Endothelial cell of umbilical vein (primary cell): Measurements from ENCODE around the gene SLC29A3.

Experiments
- CTCF ChIP-seq, 2 donors: IDR thresholded peaks; 1 replicate in 1 of 2; 2 replicates in 1 of 2; pipeline ENCODE4 v1.5.1; 2011; ENCODE audit warnings: low read length in 2 of 2, mild to moderate bottlenecking in 2 of 2, moderate library complexity in 2 of 2, control low read depth in 1 of 2, inconsistent platforms in 1 of 2, low read depth in 1 of 2; ENCODE audit not compliant: insufficient read depth in 1 of 2; ENCODE audit errors: extremely low read depth in 1 of 2
- EZH2 ChIP-seq: IDR thresholded peaks from 2 replicates; pipeline ENCODE4 v1.6.1; 2012; ENCODE audit warnings: borderline replicate concordance, low read depth, mild to moderate bottlenecking, moderate library complexity, low read length, inconsistent platforms; ENCODE audit not compliant: severe bottlenecking
- FOS ChIP-seq: IDR thresholded peaks from 2 replicates; pipeline ENCODE4 v1.6.1; 2011; ENCODE audit warnings: mild to moderate bottlenecking, low read length, moderate library complexity, borderline replicate concordance; ENCODE audit not compliant: insufficient read depth
- GATA2 ChIP-seq: IDR thresholded peaks from 2 replicates; pipeline ENCODE4 v1.7.0; 2011; ENCODE audit warnings: low read depth, mild to moderate bottlenecking, moderate library complexity, mixed read lengths, low read length; ENCODE audit not compliant: insufficient read length, insufficient read depth
- JUN ChIP-seq: IDR thresholded peaks from 2 replicates; pipeline ENCODE4 v1.6.1; 2011; ENCODE audit warnings: borderline replicate concordance, low read depth; ENCODE audit not compliant: insufficient read length, insufficient read depth
- MYC ChIP-seq: IDR thresholded peaks from one replicate; pipeline ENCODE4 v1.6.1; 2011; ENCODE audit warnings: mild to moderate bottlenecking, low read depth, low read length
- POLR2A ChIP-seq: IDR thresholded peaks from 2 replicates; pipeline ENCODE4 v1.6.1; 2012; ENCODE audit warnings: low read depth, mild to moderate bottlenecking, control low read depth, low read length
- POLR2AphosphoS5 ChIP-seq: IDR thresholded peaks from 2 replicates; pipeline ENCODE4 v1.6.1; 2012; ENCODE audit warnings: low read depth, mild to moderate bottlenecking, control low read depth, low read length, moderate library complexity; ENCODE audit not compliant: insufficient read depth
- TF ChIP-seq, protein P1 (sequence below): IDR thresholded peaks from 2 replicates; pipeline ENCODE4 v1.6.1; 2011; ENCODE audit not compliant: insufficient read depth, insufficient read length

GRCh38 chr10:71344993-71345480, 26.0 kb downstream of the SLC29A3 start:
- no peak for TF ChIP-seq CTCF (IDR thresholded peaks at IDR 0.05; ENCODE audit: extremely low read depth in 1 of 2, insufficient read depth in 1 of 2, low read depth in 1 of 2, low read length in 2 of 2)
- TF ChIP-seq POLR2A, result no peak
- TF ChIP-seq, protein P1, sequence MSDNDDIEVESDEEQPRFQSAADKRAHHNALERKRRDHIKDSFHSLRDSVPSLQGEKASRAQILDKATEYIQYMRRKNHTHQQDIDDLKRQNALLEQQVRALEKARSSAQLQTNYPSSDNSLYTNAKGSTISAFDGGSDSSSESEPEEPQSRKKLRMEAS, result no peak
- no peak for TF ChIP-seq MYC
- TF ChIP-seq EZH2, result no peak
- no peak for TF ChIP-seq POLR2AphosphoS5
- TF ChIP-seq JUN, result no peak
- no peak for TF ChIP-seq GATA2
- TF ChIP-seq FOS, result no peak
